ENCODE results near the gene IGFBP2.

IGFBP2 gene

DNA sequence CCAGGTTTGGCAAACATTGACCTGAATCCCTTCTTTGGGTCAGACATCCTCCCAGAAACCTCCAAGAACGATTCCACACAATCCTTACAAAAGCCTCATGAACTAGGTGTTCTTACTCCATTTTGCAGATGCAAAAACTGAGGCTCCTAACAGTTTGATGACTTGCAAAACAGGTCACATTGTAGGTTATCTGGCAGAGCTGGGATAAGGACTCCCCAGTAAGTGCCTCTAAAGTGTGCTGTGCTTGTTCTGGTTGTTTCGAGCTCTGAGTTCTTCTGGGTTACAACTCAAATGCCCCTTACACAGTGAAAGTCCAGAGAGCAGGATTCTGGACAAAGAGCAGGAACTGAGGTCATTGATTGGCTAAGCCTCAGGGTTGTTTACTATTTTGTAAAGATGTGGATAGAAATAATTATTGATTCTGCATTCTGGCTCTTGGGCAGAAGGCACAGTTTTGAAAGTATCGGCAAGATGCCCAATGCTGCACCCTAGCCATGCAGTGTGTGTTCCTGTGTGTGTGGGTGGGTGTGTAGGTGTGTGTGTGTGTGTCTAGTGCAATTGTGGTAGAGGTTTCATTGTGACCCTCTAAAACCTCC, 17.0 kb upstream of the IGFBP2 start:
- DNase-seq: no peak

DNA sequence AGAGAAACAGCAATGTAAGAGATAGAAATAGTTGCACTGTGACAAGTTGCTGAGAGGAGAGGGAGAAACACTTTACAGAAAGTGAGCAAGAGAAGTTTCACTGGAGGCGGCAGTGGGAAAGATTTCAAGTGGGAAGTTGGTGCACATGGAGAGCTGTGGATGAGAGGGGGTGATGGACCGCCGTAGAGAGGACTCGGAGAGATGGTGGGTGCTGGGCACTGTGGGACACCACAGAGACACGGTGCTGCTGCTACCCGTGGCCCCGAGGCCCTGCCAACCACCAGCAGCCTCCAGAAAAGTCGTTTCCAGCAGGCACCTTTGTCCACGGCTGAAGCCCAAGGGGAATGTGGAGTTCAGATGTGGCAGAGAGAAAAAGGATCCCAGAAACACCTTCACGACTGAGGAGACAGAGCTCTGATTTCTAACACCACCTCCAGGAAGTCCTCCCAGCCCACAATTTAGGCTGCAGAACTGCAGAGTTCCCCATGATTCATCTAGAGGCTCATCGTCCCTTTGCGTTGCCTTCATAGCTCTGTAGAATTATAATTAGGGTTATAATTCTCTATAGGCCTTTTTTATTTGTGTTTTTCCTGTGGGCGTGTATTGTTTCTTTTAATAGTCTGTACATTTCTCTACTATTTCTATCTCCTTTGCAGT, 15.9 kb upstream of the IGFBP2 start:
- no peak for DNase-seq

DNA sequence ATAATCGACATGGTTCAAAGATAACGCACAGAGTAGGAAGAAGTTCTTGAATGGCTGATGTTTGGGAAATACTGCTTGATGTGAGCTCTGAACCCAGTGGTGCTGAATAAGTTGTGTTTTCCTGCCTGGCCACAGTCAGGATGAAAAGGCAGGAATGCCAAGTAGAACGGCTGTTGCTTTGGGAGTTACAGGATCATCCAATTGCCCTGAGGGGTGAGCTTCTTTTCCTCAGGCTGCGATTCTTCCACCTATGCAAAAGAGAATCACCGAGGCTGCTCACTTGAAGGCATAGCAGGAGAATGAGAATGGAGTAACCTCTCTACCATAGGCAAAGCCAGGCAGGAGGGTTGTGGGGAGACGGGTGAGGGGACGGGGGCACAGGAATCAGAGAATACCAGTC, 14.4 kb upstream of the IGFBP2 start:
- DNase-seq: no peak

DNA sequence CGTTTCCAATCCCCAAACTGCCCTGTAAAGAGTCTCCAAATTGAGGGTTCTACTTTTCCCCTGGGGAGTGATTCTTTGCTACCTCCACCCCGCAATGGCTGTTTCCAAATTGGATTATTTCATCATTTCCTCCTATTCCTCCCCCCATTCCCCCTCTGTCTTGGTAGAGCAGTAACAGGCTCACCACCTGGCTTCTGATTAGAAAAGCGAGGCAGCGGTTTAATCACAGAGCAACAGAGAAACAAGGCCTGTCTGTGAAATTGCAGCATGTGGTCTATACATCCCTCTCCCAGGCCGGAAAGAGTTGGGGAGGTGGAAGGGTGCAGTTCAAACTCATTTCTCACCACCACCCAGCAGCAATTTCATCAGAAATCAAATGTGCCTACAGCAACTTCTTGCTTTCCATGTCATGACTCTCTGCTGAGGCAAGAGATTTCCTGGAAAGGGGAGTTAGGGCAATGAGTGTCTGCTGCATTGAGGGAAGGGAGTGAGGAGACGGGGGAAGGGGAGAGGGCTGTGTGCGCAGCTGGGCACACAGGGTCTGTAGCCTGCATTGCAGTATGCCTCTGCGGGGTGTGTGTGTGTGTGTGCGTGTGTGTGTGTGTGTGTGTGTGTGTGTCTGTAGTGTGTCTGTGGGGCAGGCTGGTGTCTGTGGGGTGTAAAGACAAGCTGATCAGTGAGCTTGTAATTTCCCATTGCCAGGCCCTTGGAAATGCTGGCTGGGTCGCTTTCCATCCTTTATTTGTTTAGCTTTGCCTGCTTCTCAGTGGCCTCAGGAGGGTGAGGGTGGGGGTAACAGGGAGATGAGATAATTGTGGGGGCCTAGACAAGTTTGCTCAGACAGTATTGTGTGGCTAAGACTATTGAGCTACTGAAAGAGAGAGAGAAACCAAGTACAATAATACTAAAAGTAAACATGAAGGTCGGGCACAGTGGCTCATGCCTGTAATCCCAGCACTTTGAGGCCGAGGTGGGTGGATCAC, 13.5 kb upstream of the IGFBP2 start:
- peak; percentile 91 to 93 for DNase-seq

DNA sequence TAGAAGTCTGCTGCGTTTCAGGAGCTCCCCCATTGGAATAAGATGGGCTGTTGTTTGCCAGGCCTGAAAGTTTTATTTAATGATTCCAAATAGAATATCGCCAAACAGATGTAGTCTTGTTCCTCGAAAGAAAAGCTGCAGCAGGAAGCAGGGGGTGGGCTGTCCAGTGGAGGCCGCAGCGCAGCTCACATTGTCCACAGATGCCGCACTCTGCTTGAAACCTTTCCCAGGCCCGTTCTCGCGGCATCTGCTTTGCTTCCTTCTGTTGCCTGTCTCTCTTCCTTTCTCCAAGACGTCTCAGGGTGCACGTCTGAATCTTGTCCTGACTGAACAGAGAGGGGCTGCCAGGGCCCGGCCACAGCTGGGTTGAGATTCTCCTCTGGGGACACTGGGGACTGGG, 12.4 kb upstream of the IGFBP2 start:
- DNase-seq: peak in 1 of 2 experiments; percentile 38

DNA sequence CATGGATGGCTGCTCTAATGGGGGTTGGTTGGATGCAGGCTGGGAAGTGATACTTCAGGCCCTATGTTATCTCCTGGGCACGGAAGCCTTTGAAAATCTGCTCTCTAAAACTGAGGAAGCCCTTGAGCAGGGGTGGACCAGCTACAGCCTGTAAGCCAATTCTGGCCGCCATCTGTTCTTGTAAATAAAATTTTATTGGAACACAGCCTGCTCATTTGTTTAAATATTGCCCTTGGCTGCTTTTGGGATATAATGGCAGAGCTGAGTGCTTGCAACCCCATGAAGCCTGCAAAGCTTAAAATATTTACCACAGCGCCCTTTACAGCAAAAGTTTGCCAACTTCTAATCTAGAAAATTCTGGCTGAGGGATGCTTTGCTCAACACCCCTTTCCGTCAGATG, 11.9 kb upstream of the IGFBP2 start:
- no peak for DNase-seq

DNA sequence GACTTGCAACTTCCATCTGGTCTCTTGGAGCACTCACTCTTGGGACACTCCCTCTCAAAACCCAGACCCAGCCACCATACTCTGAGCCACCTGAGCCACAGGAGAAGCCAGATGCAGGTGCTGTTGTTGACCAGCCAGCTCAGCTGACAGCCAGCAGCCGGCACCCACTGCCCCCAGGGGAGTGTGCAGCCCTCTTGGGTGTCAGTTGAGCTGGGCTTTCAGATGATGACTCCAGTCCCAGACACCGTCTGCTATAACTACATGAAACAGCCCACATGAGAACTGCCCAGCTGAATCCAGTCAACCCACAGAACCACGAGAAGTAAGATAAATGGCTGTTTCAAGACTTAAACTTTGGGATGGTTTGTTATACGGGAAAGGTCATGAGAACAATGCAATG, 10.7 kb upstream of the IGFBP2 start:
- no peak for DNase-seq

DNA sequence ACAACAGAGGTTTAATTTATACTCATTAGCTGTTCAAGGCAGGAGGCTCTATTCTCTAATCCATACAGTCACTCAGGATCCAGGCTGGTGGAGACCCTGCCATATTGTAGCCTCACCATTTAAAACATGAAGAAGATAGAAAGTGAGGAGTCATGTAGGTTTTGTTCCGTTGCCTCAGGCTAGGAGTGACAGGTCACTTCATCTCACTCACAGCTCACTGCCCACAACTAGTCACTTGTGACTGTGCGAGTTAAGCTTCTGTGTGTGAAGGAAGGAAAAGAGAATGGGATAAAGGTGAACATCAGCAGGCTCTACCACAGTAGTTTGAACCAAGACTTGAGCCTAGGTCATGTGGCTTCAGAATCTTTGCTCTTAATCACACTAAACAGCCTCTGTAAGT, 9.0 kb upstream of the IGFBP2 start:
- DNase-seq: no peak

DNA sequence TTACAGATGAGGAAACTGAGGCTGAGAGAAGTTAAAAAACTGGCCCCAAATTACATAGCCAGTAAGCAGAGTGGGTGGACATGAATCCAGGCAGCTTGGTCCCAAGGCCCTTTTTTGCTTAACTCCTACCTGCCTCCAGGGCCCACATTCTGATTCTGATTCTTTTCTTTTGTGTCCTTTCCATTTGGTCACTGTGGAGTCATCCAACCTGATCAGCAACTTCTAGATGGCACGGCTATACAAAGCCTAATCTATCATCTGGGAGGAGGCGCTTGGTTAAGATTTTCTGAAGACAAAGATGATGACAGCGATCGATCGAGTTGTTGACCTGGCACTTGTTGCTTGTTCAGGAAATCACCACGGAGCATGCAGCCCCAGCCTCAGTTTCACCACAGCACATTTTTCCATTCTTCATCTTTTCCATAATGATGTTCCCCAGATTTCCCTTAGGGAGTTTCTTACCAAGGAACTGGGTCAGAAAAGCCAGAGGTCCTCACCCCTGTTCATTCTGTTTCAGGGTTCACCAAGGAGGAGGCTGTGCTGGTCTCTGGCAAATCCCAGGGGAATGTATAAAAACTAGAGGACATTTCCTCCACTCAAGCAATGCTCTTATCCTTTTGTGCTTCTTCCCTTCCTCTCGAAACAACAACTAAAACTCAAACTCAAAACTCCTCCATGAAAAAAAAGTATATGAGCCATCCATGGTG, 6.9 kb upstream of the IGFBP2 start:
- DNase-seq: no peak

DNA sequence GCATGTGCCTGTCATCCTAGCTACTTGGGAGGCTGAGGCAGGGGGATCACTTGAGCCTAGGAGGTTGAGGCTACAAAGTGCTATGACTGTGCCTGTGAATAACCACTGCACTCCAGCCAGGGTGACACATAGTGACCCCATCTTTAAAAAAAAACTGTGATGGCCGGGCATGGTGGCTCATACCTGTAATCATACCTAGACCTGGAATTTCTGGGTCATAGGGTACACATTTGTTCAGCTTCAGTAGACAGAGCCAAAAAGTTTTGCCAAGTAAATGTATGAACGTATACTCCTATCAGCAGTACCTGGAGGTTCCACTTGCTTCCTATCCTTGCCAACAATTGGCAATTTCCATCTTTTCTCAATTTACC, 6.4 kb upstream of the IGFBP2 start:
- DNase-seq: no peak

DNA sequence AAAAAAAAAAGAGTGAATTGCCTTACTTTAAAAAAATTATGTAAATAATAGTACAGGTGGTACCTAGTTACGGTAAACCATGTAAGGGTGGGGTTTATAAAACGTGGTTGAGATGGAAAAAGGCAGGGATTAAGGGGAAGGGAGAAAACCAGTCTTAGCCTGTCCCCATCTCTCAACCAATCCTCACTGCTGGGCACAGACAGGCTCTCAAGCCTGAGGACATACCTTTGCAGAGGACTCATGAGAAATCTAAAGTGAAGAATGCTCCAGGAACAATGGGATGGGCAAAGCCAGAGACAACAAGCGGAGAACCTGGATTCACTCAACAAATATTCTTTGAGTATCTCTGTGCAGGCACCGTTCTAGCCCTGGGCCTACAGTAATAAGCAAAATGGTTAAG, 3.4 kb upstream of the IGFBP2 start:
- DNase-seq: no peak

DNA sequence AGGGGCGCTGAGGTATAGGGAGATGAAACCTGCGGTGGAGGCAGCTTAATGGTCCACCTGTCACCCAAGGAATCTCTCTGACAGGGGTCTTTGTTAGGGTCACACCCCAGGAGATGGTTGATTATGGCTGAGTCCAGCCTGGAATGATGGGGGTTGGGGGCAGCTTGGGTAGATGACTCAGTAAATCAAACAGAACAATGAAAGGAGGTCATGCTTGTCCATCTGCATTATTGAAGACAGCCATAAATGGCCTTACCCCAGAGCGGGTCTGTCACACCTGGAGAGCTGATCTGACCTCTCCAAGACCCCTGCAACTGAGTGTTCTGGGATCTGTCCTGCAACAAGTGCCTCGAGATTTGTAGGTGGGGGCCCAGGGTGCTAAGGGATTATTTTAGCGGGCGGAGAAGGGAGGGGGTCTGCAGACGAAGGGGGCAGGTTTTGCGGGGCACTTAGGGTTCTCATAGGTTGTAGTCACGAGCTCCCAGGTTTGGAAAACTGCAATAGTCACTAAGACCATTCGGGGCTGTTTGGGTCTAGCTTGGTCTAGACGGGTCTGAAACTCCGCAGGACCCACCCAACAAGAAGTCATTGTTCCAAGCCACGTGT, 771 bp upstream of the IGFBP2 start:
- peak; percentile 26 to 54 for DNase-seq

DNA sequence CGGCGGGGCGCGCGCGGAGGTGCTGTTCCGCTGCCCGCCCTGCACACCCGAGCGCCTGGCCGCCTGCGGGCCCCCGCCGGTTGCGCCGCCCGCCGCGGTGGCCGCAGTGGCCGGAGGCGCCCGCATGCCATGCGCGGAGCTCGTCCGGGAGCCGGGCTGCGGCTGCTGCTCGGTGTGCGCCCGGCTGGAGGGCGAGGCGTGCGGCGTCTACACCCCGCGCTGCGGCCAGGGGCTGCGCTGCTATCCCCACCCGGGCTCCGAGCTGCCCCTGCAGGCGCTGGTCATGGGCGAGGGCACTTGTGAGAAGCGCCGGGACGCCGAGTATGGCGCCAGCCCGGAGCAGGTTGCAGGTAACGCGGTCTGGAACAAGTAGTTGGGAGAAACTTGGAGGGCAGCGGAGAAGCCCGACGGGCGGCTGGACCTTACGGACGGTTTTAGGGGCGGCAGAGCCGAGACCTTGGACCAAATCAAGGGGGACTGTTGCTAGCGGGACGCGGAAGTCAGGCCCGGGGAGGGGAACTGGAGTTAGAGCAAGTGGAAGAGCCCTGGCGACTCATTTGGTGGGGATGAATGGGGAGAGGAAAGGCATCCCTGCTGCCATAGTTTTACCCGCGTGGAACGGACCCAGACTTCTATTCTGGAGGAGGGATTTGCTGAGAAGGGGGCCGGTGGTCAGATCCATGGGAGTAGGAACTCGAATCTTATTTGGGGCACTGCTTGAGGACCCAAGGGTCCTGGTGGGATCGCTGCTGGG, 573 bp downstream of the IGFBP2 start:
- DNase-seq: peak; percentile 26 to 47

DNA sequence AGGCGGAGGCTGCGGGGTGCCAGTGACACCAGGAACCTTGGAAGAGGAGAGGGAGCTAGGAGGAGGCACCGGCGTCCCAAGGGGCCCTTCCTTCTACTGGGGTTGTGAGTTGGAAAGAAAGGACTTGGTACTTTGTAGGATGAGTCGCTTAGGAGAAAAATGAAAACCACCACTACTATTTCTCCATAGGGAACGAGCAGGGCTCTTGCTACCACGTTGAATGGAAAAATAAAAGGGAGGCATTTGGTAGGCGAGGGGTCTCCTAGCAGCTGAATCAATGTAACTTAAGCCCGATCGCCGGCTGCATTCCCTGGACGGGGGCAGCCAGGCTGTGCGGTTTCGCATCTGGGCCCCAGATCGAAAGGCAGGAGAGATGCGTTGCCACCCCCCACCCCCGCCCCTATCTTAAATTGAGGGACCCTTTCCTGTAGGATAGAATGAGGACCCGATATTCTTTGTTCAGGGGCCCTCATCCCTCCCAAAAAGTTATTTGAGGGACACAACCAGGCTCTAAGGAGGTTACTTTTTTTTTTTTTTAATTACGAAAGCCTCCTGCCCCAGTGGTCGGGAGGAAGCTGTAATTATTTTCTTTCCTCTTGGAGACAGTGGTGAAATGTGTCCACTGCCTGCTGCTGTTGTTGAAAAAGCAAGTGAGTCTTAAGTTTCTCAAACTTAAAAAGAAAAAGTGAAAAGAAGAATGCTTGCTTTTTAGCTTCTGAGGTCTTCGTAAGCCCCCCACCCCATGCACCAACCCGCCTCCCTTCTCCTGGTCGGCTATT, 1.3 kb downstream of the IGFBP2 start:
- no peak for DNase-seq

DNA sequence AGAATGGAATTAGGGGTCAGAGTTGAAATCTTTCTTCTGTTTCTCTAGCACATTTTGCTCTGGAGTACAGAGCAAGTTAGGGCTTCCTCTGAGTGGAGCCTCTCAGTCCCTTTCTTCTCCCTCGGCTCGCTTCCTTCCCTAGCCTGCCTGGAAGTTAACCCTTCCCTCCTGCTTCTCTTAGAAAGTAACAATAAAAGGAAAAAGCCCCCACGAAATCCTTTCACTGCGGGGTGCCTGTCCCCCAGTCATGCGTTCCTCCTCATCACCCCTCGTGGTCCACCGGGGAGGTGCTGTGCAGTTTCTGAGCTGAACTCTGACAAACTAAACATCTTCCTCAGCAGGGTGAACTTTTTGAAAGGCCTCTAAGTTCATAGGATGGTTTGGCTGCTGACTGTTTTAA, 2.0 kb downstream of the IGFBP2 start:
- DNase-seq: no peak

DNA sequence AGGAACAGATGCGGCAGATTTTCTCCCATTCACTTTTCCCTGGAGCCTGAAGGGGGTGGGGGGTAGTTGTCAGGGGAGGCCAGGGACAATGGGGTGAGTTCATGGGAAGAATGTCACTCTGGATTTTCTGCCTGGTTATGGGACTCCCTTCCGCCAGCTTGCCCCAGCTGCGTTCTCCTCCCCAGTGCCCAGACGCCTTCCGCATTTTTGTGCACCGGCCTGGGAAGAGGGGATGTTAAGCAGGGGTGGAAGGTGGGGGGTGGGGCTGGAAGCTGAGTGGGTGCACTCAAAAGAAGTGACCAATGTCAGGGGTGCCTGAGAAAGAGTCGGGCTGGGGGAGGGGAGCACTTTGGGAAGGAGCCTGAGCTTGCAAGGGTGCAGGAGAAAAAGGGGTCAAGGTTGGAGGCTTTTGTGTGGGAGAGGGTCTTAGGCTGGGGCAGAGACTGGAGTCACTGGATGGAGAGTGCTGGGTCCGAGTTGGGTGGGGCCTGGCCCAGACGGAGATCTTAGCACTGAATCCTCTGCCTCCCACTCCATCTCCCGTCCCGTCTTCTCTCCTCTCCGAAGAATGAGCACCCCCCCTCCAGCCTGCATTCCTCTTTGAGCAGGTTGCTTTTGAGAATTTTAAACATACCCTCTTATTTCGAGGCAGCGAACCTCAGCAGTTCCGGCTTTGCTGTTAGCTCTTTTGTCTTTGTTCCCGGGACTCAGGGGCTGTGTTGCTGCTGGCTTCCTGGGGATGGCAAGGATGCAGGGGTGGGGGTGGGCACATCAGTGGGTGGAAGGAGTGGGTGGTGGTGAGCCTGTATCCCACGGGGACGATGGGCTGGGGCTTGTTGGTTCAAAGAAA, 2.7 kb downstream of the IGFBP2 start:
- no peak for DNase-seq

DNA sequence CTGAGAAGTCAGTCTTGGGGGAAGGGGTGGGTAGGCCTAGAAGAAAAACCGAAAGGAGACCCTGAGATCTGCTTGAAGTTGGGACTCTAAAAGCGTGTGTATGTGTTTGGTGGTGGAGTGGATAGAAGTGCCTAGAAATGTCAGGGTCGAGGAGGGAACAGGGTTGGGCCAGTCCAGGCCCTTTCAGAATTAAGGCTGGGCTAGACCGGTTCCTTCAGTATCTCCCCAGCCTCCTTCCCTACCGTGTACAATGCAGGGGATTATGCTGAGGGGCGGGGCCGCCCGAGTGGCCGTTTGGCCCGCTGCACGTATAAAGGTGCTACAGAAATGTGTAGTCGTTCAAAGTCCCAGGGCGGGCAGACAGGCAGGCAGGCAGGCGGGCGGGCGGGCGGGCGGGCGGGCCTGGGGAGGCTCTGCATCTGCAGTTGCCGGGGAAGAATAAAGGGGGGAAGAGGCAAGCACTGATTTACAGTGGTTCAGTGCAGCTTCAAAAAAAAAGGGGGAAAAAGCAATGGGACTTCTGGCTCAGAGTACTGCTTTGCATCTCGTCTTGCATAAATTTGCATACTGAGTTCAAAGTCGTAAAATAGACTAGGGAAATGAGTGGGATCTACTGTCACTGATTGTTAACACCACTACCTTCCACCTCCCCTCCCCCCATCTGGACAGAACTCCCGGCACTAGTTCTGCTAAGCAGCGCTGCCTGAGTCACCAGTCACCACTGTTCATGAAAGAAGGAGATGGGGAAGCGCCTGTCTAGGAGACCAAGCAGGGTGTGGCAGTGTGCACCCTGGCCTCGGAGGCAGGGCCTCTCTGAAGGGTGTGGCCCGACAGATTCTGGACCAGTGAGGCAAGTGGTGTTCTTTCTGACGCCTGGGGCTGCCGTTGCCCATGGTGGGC, 3.6 kb downstream of the IGFBP2 start:
- no peak for DNase-seq

DNA sequence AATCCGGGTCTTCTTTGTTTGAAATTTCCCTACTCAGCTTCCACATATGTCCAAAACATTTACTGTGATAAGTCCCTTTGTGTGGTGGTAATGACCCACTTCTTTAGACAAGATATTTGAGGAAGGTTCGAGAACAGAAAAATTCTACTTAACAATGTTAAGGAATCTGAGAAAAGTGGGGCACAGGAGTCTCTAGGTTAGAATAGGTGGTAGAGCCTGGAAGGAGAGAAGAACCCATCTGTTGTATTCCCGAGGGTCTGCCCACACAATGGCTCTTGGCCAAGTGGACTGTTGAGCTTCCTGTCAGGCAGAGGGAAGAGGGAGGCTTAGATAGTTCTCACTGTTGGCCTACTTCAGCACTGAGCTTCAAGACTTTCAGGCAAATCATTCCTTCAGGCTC, 4.3 kb downstream of the IGFBP2 start:
- DNase-seq: no peak

DNA sequence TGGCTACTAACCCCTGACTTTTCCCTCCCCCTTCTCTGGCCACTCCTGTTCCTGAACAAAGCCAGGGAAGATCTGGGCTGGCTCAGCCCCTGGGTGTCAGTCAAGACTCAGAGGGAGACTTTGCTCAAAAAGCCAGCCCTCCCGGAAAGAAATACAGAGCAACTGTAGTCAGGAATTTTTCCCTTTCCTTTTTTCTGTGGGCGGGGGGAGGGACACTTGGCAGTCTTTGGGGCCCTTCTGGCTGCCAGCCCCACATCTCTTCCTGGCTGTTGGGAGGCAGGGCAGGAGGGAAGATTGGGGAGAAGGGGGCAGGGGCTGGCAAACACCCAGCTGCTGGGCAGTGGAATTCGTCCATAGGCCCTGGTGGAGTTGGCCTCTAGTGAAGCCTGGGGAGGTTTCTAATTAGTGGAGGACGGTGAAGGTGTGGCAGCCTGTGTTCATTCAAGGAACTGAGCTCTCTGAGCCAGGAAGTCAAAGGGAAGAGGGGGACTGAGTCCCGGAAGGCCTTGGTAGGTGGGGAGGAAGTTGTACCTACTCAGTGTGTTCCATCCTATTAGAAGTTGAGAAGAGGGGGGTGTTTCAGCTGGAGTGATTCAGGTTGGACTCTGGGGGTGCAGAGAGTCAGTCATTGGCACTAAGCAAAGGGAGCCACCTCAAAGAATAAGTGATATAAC, 10.9 kb downstream of the IGFBP2 start:
- DNase-seq: no peak

Data from SHP77 (cell line).